ENCODE measurements around the gene KPNA6. TPM values are rescaled to one million over a fixed set of nuclear protein-coding genes. Genes with fewer than 3 reads are reported as not detected.

KPNA6 gene
- total and polyA plus RNA-seq, 10 of the 15 experiments (the other 5 are each of a cell fraction or from before 2014, with no cell fraction given) = 11.1 to 55.6 (median 25.9) TPM

GRCh38 chr1:32221980-32222755, 114.3 kb downstream of the KPNA6 start, which contains the start of the genes EIF3I and TMEM234 (continued):
- TF ChIP-seq PKNOX1 (IDR thresholded peaks at IDR 0.05) = peak; percentile 36; the same call in 1 of the 2 replicates
- peak in 1 of 2 experiments; percentile 84; a peak in 2 of 4 replicates for TF ChIP-seq ETV6 (conservative IDR thresholded peaks at IDR 0.05 in 1 of 2, IDR thresholded peaks at IDR 0.05 in 1 of 2; ENCODE audit: borderline replicate concordance in 1 of 2, low read depth in 1 of 2)
- TF ChIP-seq SIX5 (IDR thresholded peaks at IDR 0.05; ENCODE audit: low read depth, low read length, severe bottlenecking) = peak; percentile 20
- 0 out of 2 replicates have a peak, but pooled peaks have one; percentile 66 for TF ChIP-seq NBN (IDR thresholded peaks at IDR 0.05)
- no peak for TF ChIP-seq CEBPB (IDR thresholded peaks at IDR 0.05; ENCODE audit: borderline replicate concordance in 1 of 2, low read depth in 2 of 2, low read length in 2 of 2)
- TF ChIP-seq E2F4 (IDR thresholded peaks at IDR 0.05; ENCODE audit: low read depth, low read length) = no peak
- no peak for TF ChIP-seq TARDBP (IDR thresholded peaks at IDR 0.05; ENCODE audit: borderline replicate concordance)
- peak; percentile 91 for TF ChIP-seq SIN3A (IDR thresholded peaks at IDR 0.05; ENCODE audit: low read depth, low read length)
- peak; percentile 88; the same call in 1 of the 2 replicates for TF ChIP-seq SMAD5 (IDR thresholded peaks at IDR 0.05; ENCODE audit: low read depth)
- no peak for TF ChIP-seq SMC3 (IDR thresholded peaks at IDR 0.05; ENCODE audit: borderline replicate concordance, low read length)
- TF ChIP-seq TCF12 (IDR thresholded peaks at IDR 0.05; ENCODE audit: low read depth, low read length) = no peak
- peak; percentile 53; the same call in 1 of the 2 replicates for TF ChIP-seq CHD2 (IDR thresholded peaks at IDR 0.05; ENCODE audit: borderline replicate concordance, low read depth, low read length)
- peak; percentile 40; the same call in 1 of the 3 replicates for TF ChIP-seq POU2F2 (IDR thresholded peaks at IDR 0.05; ENCODE audit: borderline replicate concordance, low read depth, low read length)
- no peak for TF ChIP-seq NFXL1 (IDR thresholded peaks at IDR 0.05; ENCODE audit: borderline replicate concordance)
- TF ChIP-seq BMI1 (IDR thresholded peaks at IDR 0.05; ENCODE audit: borderline replicate concordance) = peak; percentile 95
- no peak for TF ChIP-seq USF2 (IDR thresholded peaks at IDR 0.05; ENCODE audit: borderline replicate concordance, low read depth, low read length)
- TF ChIP-seq MAX (IDR thresholded peaks at IDR 0.05; ENCODE audit: low read depth, low read length) = peak; percentile 64; the same call in 1 of the 2 replicates
- TF ChIP-seq NFYB (IDR thresholded peaks at IDR 0.05; ENCODE audit: insufficient read depth, low read depth, low read length) = no peak
- TF ChIP-seq CHD1 (IDR thresholded peaks at IDR 0.05; ENCODE audit: low read depth, low read length) = no peak
- TF ChIP-seq HDGF (IDR thresholded peaks at IDR 0.05) = no peak
- TF ChIP-seq CEBPZ (IDR thresholded peaks at IDR 0.05; ENCODE audit: low read depth, low read length) = no peak
- TF ChIP-seq RBBP5 (conservative IDR thresholded peaks at IDR 0.05) = no peak
- TF ChIP-seq ZBED1 (IDR thresholded peaks at IDR 0.05; ENCODE audit: borderline replicate concordance) = no peak
- TF ChIP-seq FOS (IDR thresholded peaks at IDR 0.05; ENCODE audit: borderline replicate concordance, extremely low read depth, insufficient read length) = no peak
- peak; percentile 90 for TF ChIP-seq CREB1 (IDR thresholded peaks at IDR 0.05; ENCODE audit: low read depth)
